IPS DF 6.9 (cell line): ENCODE data around the gene SMIM35.

ENCODE experiments used
- DNase-seq: peaks from one replicate; pipeline ENCODE4 v3.0.0-alpha.2; 2013; ENCODE audit warnings: low read depth, low spot score
- H3K27ac ChIP-seq: one replicate; pipeline ENCODE4 v1.5.1; 2013; ENCODE audit warnings: low read length, control low read depth
- H3K27me3 ChIP-seq: 2 replicates; pipeline ENCODE4 v1.6.1; 2013; ENCODE audit warnings: mild to moderate bottlenecking, low read length; ENCODE audit not compliant: control insufficient read depth, insufficient read depth
- H3K36me3 ChIP-seq: 2 replicates; pipeline ENCODE4 v1.6.1; 2013; ENCODE audit warnings: low read length; ENCODE audit not compliant: control insufficient read depth, insufficient read depth
- H3K4me1 ChIP-seq: 2 replicates; pipeline ENCODE4 v1.6.1; 2013; ENCODE audit warnings: low read length; ENCODE audit not compliant: control insufficient read depth, insufficient read depth
- H3K4me3 ChIP-seq: 2 replicates; pipeline ENCODE4 v1.5.1; 2013; ENCODE audit warnings: mild to moderate bottlenecking, low read length
- H3K9me3 ChIP-seq: 2 replicates; pipeline ENCODE4 v1.6.1; 2013; ENCODE audit warnings: low read length, inconsistent platforms; ENCODE audit not compliant: control insufficient read depth, insufficient read depth
- WGBS: extraction: QIAGEN DNeasy Blood & Tissue Kit; methylation state at CpG from one replicate; pipeline ENCODE4 v1.1.7; 2013; ENCODE audit warnings: mixed read lengths, missing lambda C conversion rate; ENCODE audit not compliant: insufficient read length, insufficient coverage; 5-methylcytosine and 5-hydroxymethylcytosine counted together

The SMIM35 gene

GRCh38 chr11:118126082-118126838 is 39.5 kb upstream of the SMIM35 start:
- no peaks in the 10 kb centered on the region; the same call in 1 of the 2 replicates for H3K27me3 ChIP-seq
- no peaks in the 10 kb centered on the region for H3K36me3 ChIP-seq
- WGBS, result no CpG with 5 or more reads among the region's 7 CpGs
- DNase-seq, result no peak
- no peak overlapping the region for H3K4me3 ChIP-seq
- H3K4me1 ChIP-seq, result no peaks in the 10 kb centered on the region
- no peak overlapping the region for H3K27ac ChIP-seq
- no peaks in the 10 kb centered on the region for H3K9me3 ChIP-seq

DNA sequence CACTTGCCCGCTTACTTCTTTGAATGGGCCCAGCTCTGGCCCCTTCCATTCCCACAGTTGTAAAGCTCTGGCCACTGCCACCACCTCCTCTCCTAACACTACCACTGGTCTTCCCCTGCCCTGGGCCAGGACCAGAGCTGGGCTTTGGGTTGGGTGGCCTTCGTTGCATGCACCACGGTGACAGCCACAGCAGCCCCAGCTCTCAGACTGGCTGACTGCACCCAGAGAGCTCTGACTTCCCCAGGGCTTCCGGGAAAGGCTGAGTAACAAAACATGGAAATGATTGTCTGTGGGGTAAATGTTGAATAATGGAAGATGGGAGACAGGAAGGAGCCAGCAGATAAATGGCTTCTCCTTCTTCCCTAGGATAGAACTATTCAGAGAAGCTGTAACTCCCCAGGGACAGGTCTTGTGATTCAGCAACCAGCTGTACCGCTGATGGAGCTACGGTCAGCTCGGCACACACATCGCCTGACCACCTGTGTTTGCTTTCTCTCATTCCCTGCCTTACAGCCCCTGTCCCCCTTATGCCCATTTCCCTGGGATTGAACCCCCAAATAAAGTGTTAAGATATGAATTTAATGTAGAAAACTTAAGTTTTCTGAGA is 38.3 kb upstream of the SMIM35 start:
- no peaks in the 10 kb centered on the region for H3K36me3 ChIP-seq
- H3K4me3 ChIP-seq, result no peak overlapping the region
- no peaks in the 10 kb centered on the region; the same call in 1 of the 2 replicates for H3K27me3 ChIP-seq
- no CpG with 5 or more reads among the region's 8 CpGs for WGBS
- H3K27ac ChIP-seq, result no peak overlapping the region
- DNase-seq, result no peak
- no peaks in the 10 kb centered on the region for H3K9me3 ChIP-seq
- no peaks in the 10 kb centered on the region for H3K4me1 ChIP-seq

- Histone ChIP-seq H3K4me1 (no peaks in the 10 kb centered on the region; the same call in 1 of the 2 replicates), H3K36me3 (no peaks in the 10 kb centered on the region), H3K27me3 (no peaks in the 10 kb centered on the region), H3K4me3 (no peak overlapping the region), H3K27ac (no peak overlapping the region), H3K9me3 (no peaks in the 10 kb centered on the region)
- WGBS, result no CpG with 5 or more reads among the region's 1 CpG
- no peak for DNase-seq
These were observed 34.0 kb upstream of the SMIM35 start for GRCh38 chr11:118120793-118121192.

DNA sequence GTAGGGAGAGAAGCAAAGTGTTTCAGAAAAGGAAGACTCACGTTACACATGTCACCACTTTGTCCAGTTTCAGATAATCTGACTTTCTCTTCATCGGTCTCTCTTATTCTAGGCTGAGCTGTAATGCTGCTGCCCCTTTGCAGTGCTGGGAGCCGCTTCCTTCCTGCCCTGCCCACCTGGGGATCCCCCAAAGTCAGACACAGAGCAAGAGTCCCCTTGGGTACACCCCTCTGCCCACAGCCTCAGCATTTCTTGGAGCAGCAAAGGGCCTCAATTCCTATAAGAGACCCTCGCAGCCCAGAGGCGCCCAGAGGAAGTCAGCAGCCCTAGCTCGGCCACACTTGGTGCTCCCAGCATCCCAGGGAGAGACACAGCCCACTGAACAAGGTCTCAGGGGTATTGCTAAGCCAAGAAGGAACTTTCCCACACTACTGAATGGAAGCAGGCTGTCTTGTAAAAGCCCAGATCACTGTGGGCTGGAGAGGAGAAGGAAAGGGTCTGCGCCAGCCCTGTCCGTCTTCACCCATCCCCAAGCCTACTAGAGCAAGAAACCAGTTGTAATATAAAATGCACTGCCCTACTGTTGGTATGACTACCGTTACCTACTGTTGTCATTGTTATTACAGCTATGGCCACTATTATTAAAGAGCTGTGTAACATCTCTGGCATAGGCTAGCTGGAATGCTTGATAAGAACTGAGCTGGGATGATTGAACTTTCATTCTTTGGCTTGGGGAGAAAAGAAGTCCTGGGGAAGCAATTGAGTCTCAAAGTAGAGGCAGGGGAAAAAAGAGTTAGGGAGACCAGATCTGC is 31.2 kb upstream of the SMIM35 start:
- no CpG with 5 or more reads among the region's 9 CpGs for WGBS
- no peak overlapping the region for H3K27ac ChIP-seq
- DNase-seq, result no peak

GRCh38 chr11:118115048-118115447 is 28.3 kb upstream of the SMIM35 start:
- no peaks in the 10 kb centered on the region; the same call in 1 of the 2 replicates for H3K4me1 ChIP-seq
- H3K9me3 ChIP-seq, result no peaks in the 10 kb centered on the region
- H3K27ac ChIP-seq, result no peak overlapping the region
- WGBS, result no CpG with 5 or more reads among the region's 7 CpGs
- H3K4me3 ChIP-seq, result no peak overlapping the region
- no peaks in the 10 kb centered on the region for H3K27me3 ChIP-seq
- DNase-seq, result no peak
- H3K36me3 ChIP-seq, result no peaks in the 10 kb centered on the region

More for the DNA sequence above, 31.2 kb upstream of the SMIM35 start:
- H3K4me3 ChIP-seq, result no peak overlapping the region
- H3K36me3 ChIP-seq, result no peaks in the 10 kb centered on the region
- no peaks in the 10 kb centered on the region for H3K9me3 ChIP-seq
- no peaks in the 10 kb centered on the region for H3K27me3 ChIP-seq
- no peaks in the 10 kb centered on the region; the same call in 1 of the 2 replicates for H3K4me1 ChIP-seq

DNA sequence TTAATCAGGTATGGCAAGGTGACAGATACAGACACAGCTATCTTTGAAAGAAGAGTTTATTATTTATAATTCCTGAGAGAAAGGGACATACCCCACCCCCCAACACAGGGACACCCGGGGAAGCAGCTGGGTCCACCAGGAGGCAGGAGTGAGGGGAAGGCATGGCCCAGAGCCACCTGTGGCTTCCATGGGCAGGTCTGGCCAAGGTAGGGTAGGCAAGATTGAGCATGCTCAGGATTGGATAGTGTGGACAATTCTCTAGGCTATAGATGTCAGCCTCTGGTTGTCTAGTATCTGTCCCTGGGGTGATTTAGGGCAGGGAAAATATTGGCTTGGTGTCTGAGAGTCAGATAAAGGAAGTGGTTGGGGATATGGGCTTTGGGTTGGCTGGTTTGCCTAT is 27.5 kb upstream of the SMIM35 start:
- Histone ChIP-seq H3K27ac (no peak overlapping the region), H3K36me3 (no peaks in the 10 kb centered on the region), H3K4me1 (no peaks in the 10 kb centered on the region; the same call in 1 of the 2 replicates), H3K27me3 (no peaks in the 10 kb centered on the region), H3K9me3 (no peaks in the 10 kb centered on the region), H3K4me3 (no peak overlapping the region)
- no peak for DNase-seq
- no CpG with 5 or more reads among the region's 1 CpG for WGBS

- Histone ChIP-seq H3K4me3 (no peak overlapping the region), H3K4me1 (no peaks in the 10 kb centered on the region), H3K27ac (no peak overlapping the region), H3K36me3 (no peaks in the 10 kb centered on the region), H3K9me3 (no peaks in the 10 kb centered on the region), H3K27me3 (no peaks in the 10 kb centered on the region)
- WGBS, result no CpG with 5 or more reads among the region's 11 CpGs
- DNase-seq, result no peak
These were observed 26.1 kb upstream of the SMIM35 start for GRCh38 chr11:118112711-118113430.

DNA sequence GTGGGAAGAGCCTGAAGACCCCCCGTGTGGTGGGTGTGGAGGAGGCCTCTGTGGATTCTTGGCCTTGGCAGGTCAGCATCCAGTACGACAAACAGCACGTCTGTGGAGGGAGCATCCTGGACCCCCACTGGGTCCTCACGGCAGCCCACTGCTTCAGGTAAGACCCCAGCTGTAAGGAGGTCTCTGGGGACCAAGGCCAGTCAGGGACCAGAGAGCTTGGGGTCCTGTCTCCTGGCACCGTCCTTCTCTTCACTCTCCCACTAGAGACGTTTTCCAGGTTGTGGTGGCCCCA is 24.9 kb upstream of the SMIM35 start:
- no peaks in the 10 kb centered on the region for H3K27me3 ChIP-seq
- H3K27ac ChIP-seq, result no peak overlapping the region
- H3K9me3 ChIP-seq, result no peaks in the 10 kb centered on the region
- H3K4me1 ChIP-seq, result no peaks in the 10 kb centered on the region
- no peak overlapping the region; the same call in 1 of the 2 replicates for H3K4me3 ChIP-seq
- DNase-seq, result no peak
- no peaks in the 10 kb centered on the region for H3K36me3 ChIP-seq
- no CpG with 5 or more reads among the region's 6 CpGs for WGBS

GRCh38 chr11:118111019-118111743 is 24.4 kb upstream of the SMIM35 start:
- no peaks in the 10 kb centered on the region for H3K9me3 ChIP-seq
- H3K4me3 ChIP-seq, result no peak overlapping the region; the same call in 1 of the 2 replicates
- DNase-seq, result no peak
- H3K36me3 ChIP-seq, result no peaks in the 10 kb centered on the region
- no CpG with 5 or more reads among the region's 8 CpGs for WGBS
- no peaks in the 10 kb centered on the region for H3K27me3 ChIP-seq
- no peaks in the 10 kb centered on the region for H3K4me1 ChIP-seq
- no peak overlapping the region for H3K27ac ChIP-seq
